Measurements from ENCODE around the gene RFXAP.

DNA sequence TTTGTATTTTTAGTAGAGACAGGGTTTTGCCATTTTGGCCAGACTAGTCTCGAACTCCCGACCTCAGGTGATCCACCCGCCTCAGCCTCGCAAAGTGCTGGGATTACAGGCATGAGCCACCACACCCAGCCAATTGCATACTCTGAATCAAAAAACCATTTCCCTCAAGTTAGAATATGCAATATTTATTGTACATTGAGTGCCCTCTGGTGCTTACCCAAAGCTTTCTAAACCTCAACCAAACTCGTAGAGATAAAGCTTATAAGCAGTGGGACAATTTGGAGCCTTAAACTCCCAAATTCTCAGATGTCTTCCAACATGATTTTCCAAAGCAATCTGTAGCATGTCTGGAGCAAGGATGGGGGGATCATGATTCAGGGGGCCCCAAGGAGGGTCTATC is 22.4 kb downstream of the RFXAP start:
- TF ChIP-seq, protein P1, sequence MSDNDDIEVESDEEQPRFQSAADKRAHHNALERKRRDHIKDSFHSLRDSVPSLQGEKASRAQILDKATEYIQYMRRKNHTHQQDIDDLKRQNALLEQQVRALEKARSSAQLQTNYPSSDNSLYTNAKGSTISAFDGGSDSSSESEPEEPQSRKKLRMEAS (IDR thresholded peaks at IDR 0.05; ENCODE audit: insufficient read depth, insufficient read length), result no peak
- TF ChIP-seq, protein P2, sequence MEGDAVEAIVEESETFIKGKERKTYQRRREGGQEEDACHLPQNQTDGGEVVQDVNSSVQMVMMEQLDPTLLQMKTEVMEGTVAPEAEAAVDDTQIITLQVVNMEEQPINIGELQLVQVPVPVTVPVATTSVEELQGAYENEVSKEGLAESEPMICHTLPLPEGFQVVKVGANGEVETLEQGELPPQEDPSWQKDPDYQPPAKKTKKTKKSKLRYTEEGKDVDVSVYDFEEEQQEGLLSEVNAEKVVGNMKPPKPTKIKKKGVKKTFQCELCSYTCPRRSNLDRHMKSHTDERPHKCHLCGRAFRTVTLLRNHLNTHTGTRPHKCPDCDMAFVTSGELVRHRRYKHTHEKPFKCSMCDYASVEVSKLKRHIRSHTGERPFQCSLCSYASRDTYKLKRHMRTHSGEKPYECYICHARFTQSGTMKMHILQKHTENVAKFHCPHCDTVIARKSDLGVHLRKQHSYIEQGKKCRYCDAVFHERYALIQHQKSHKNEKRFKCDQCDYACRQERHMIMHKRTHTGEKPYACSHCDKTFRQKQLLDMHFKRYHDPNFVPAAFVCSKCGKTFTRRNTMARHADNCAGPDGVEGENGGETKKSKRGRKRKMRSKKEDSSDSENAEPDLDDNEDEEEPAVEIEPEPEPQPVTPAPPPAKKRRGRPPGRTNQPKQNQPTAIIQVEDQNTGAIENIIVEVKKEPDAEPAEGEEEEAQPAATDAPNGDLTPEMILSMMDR (IDR thresholded peaks at IDR 0.05; ENCODE audit: extremely low read depth in 1 of 2, insufficient read depth in 1 of 2, low read depth in 1 of 2, low read length in 2 of 2), result no peak
- no peak for TF ChIP-seq POLR2AphosphoS5 (IDR thresholded peaks at IDR 0.05; ENCODE audit: insufficient read depth, low read depth, low read length)
- TF ChIP-seq FOS (IDR thresholded peaks at IDR 0.05; ENCODE audit: borderline replicate concordance, insufficient read depth, low read length), result no peak
